HEK293 (cell line): ENCODE measurements around the gene GOLGA8A.
A peak's percentile ranks its signal among the peaks of the same experiment; 100 is the strongest.

Experiments used
- GFI1B ChIP-seq: fragments of 450-650 bp; formaldehyde crosslinking; IDR thresholded peaks from 2 replicates; pipeline ENCODE4 v1.5.1; 2016; ENCODE audit warnings: missing biosample characterization, missing genetic modification characterization
- REST ChIP-seq: fragments of 450-650 bp; formaldehyde crosslinking; IDR thresholded peaks from 2 replicates; pipeline ENCODE4 v1.5.1; 2016; ENCODE audit warnings: missing biosample characterization, missing genetic modification characterization
- ZBTB1 ChIP-seq: fragments of 450-650 bp; formaldehyde crosslinking; IDR thresholded peaks from 2 replicates; pipeline ENCODE4 v1.5.1; 2016; ENCODE audit warnings: missing biosample characterization, missing genetic modification characterization
- ZFP3 ChIP-seq: fragments of 450-650 bp; formaldehyde crosslinking; IDR thresholded peaks from 2 replicates; pipeline ENCODE4 v1.5.1; 2016; ENCODE audit warnings: low read depth, missing biosample characterization, missing genetic modification characterization
- ZNF157 ChIP-seq: fragments of 450-650 bp; formaldehyde crosslinking; IDR thresholded peaks from 2 replicates; pipeline ENCODE4 v1.5.1; 2016; ENCODE audit warnings: missing biosample characterization, missing genetic modification characterization
- ZNF266 ChIP-seq: fragments of 450-650 bp; formaldehyde crosslinking; IDR thresholded peaks from 2 replicates; pipeline ENCODE4 v1.5.1; 2016; ENCODE audit warnings: missing biosample characterization, missing genetic modification characterization, low read depth
- ZNF274 ChIP-seq, 2 experiments: fragments of 200-500 bp in 1 of 2; fragments of 450-650 bp in 1 of 2; sonication (Bioruptor generic) in 1 of 2; formaldehyde crosslinking in 1 of 2; IDR thresholded peaks; 2 replicates each; pipeline versions ENCODE4 v1.5.1 to v1.6.1; 2014 to 2016; ENCODE audit warnings: borderline replicate concordance in 1 of 2, inconsistent platforms in 1 of 2, low read length in 1 of 2, missing biosample characterization in 1 of 2, missing genetic modification characterization in 1 of 2
- ZNF335 ChIP-seq: fragments of 450-650 bp; formaldehyde crosslinking; conservative IDR thresholded peaks from 2 replicates; pipeline ENCODE4 v1.5.1; 2016; ENCODE audit warnings: missing biosample characterization, missing genetic modification characterization
- ZNF341 ChIP-seq: fragments of 450-650 bp; formaldehyde crosslinking; IDR thresholded peaks from 2 replicates; pipeline ENCODE4; 2016; ENCODE audit warnings: low read depth, missing biosample characterization, missing genetic modification characterization
- ZNF398 ChIP-seq: fragments of 450-650 bp; formaldehyde crosslinking; IDR thresholded peaks from 2 replicates; pipeline ENCODE4 v1.5.1; 2017; ENCODE audit warnings: missing biosample characterization, missing genetic modification characterization
- ZNF747 ChIP-seq: fragments of 450-650 bp; formaldehyde crosslinking; IDR thresholded peaks from 2 replicates; pipeline ENCODE4 v1.5.1; 2016; ENCODE audit warnings: missing biosample characterization, missing genetic modification characterization
- ZNF776 ChIP-seq: fragments of 450-650 bp; formaldehyde crosslinking; IDR thresholded peaks from 2 replicates; pipeline ENCODE4 v1.5.0; 2017; ENCODE audit warnings: missing biosample characterization, missing genetic modification characterization, borderline replicate concordance
- TF ChIP-seq, protein P1 (sequence below): fragments of 450-650 bp; formaldehyde crosslinking; IDR thresholded peaks from 2 replicates; pipeline ENCODE4 v1.5.1; 2016; ENCODE audit warnings: missing biosample characterization, missing genetic modification characterization

GRCh38 chr15:34437687-34438086, at the start of gene GOLGA8A:
- no peak for TF ChIP-seq ZFP3 (tag by site-specific recombination)
- TF ChIP-seq ZNF776 (tag by site-specific recombination) = no peak
- no peak for TF ChIP-seq ZNF157 (tag by site-specific recombination)
- TF ChIP-seq, protein P1, sequence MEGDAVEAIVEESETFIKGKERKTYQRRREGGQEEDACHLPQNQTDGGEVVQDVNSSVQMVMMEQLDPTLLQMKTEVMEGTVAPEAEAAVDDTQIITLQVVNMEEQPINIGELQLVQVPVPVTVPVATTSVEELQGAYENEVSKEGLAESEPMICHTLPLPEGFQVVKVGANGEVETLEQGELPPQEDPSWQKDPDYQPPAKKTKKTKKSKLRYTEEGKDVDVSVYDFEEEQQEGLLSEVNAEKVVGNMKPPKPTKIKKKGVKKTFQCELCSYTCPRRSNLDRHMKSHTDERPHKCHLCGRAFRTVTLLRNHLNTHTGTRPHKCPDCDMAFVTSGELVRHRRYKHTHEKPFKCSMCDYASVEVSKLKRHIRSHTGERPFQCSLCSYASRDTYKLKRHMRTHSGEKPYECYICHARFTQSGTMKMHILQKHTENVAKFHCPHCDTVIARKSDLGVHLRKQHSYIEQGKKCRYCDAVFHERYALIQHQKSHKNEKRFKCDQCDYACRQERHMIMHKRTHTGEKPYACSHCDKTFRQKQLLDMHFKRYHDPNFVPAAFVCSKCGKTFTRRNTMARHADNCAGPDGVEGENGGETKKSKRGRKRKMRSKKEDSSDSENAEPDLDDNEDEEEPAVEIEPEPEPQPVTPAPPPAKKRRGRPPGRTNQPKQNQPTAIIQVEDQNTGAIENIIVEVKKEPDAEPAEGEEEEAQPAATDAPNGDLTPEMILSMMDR (tag by site-specific recombination) = no peak
- TF ChIP-seq ZNF335 (tag by site-specific recombination) = 0 out of 2 replicates have a peak, but pooled peaks have one; percentile 30
- TF ChIP-seq ZBTB1 = no peak
- TF ChIP-seq ZNF341 (tag by site-specific recombination) = no peak
- TF ChIP-seq ZNF274 (IDR thresholded peaks at IDR 0.05; ENCODE audit: low read length) = no peak
- no peak for TF ChIP-seq ZNF274 (tag by site-specific recombination; IDR thresholded peaks at IDR 0.05; ENCODE audit: borderline replicate concordance)
- no peak for TF ChIP-seq ZNF398 (tag by site-specific recombination)
- no peak for TF ChIP-seq ZNF266 (tag by site-specific recombination)
- TF ChIP-seq REST (tag by site-specific recombination) = no peak
- no peak for TF ChIP-seq GFI1B (tag by site-specific recombination)
- no peak for TF ChIP-seq ZNF747 (tag by site-specific recombination)
